Progenitor cell of endocrine pancreas (in vitro differentiated cells): Measurements from ENCODE around the gene ROBO2. TPM values are rescaled to one million over a fixed set of nuclear protein-coding genes. Genes with fewer than 3 reads are reported as not detected.

Source experiments
- DNase-seq: peaks from one replicate; pipeline ENCODE4 v3.0.0; 2021; ENCODE audit warnings: low spot score; ENCODE audit not compliant: unreplicated experiment
- H3K27ac Mint-ChIP-seq: 2 replicates; pipeline ENCODE4 v1.8.0; 2021; ENCODE audit warnings: mild to moderate bottlenecking, moderate library complexity, mixed read lengths
- H3K27me3 Mint-ChIP-seq: 2 replicates; pipeline ENCODE4 v1.8.0; 2021; ENCODE audit warnings: mixed read lengths
- H3K36me3 Mint-ChIP-seq: 2 replicates; pipeline ENCODE4 v1.8.0; 2022; ENCODE audit warnings: mixed read lengths; ENCODE audit not compliant: insufficient read depth
- H3K4me1 Mint-ChIP-seq: 2 replicates; pipeline ENCODE4 v1.8.0; 2021; ENCODE audit warnings: low read depth, mixed read lengths
- H3K4me3 Mint-ChIP-seq: 2 replicates; pipeline ENCODE4 v1.8.0; 2021; ENCODE audit warnings: low read depth, mild to moderate bottlenecking, moderate library complexity, mixed read lengths
- H3K9me3 Mint-ChIP-seq: 2 replicates; pipeline ENCODE4 v1.8.0; 2021; ENCODE audit warnings: low read depth, mixed read lengths
- total RNA-seq: library from RNA; stranded (reverse); gene quantifications from 2 replicates; pipeline ENCODE4 v1.2.1, GENCODE V29; 2021
- TF ChIP-seq, protein P1 (sequence below): fragments of 200-600 bp; sonication (generic); IDR thresholded peaks from one replicate; pipeline ENCODE4 v1.5.0; 2021; ENCODE audit warnings: antibody characterized with exemption, mild to moderate bottlenecking; ENCODE audit not compliant: unreplicated experiment

ROBO2 gene
- total RNA-seq, 1 donor from 2014 or later, result 75.2 TPM

DNA sequence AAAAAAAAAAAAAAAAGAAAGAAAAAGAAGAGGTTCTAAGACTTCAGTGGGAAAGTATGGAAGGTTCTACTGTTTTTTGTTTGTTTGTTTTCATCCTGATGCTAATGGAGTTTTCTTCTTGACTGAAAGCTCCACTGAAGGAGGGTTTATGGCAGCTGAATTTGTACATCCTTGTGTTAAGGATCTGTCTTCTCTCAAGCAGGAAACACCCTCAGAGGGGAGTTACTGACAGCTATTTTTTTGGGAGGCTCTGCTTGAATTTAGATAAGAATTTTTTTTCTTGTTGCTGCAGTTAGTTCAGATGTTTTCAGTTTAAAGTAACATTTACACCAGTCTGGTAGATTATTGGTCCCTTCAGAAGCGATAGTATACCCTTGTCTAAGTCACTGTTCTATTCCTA, 325.3 kb downstream of the ROBO2 start:
- Mint-ChIP-seq H3K9me3 (peaks cover 8% of the 10 kb centered on the region), H3K36me3 (peaks cover 7% of the 10 kb centered on the region), H3K27me3 (no peaks in the 10 kb centered on the region), H3K4me3 (no peak overlapping the region), H3K27ac (no peak overlapping the region), H3K4me1 (no peaks in the 10 kb centered on the region)
- TF ChIP-seq, protein P1, sequence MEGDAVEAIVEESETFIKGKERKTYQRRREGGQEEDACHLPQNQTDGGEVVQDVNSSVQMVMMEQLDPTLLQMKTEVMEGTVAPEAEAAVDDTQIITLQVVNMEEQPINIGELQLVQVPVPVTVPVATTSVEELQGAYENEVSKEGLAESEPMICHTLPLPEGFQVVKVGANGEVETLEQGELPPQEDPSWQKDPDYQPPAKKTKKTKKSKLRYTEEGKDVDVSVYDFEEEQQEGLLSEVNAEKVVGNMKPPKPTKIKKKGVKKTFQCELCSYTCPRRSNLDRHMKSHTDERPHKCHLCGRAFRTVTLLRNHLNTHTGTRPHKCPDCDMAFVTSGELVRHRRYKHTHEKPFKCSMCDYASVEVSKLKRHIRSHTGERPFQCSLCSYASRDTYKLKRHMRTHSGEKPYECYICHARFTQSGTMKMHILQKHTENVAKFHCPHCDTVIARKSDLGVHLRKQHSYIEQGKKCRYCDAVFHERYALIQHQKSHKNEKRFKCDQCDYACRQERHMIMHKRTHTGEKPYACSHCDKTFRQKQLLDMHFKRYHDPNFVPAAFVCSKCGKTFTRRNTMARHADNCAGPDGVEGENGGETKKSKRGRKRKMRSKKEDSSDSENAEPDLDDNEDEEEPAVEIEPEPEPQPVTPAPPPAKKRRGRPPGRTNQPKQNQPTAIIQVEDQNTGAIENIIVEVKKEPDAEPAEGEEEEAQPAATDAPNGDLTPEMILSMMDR, result no peak
- no peak for DNase-seq

DNA sequence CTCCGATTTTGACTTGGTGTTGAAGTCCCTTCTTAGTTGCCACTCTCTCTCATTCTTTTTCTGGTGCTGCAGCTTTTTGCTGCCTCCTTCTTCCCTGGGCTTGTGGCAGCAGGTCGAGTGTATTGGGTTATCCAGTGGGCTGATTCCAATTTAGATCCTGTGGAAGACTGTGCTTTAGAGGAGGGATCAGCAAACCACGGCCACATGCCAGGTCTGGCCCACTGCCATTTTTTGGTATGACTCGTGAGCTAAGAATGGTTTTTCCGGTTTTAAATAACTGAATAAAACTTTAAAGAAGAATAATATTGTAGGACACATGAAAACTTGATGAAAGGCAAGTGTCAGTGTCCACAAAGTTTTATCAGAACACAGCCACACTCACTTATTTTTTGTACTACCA, 330.5 kb downstream of the ROBO2 start:
- TF ChIP-seq, protein P1, result no peak
- no peak overlapping the region for H3K27ac Mint-ChIP-seq
- H3K9me3 Mint-ChIP-seq, result no peaks in the 10 kb centered on the region

DNA sequence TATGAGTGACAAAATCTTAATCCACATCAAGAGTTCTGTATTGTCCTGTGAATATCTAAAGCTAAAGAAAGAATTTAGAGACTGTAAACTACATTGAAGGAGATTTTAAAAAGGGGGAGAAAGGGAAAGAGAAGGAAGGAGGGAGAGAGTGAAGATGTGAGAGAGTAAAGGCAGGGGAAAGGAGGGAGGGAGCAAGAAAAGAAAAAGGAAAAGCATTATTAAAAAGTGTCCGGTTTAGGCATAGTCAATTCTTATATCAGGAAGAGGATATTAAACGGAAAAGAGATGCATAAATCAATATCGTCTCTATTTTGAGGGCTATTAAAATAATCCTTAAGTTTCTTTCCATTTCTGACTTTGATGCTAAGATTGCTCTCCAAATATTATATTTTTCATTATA, 332.1 kb downstream of the ROBO2 start:
- H3K27ac Mint-ChIP-seq, result no peak overlapping the region
- TF ChIP-seq, protein P1, result no peak
- H3K36me3 Mint-ChIP-seq, result peaks cover 1% of the 10 kb centered on the region
- no peaks in the 10 kb centered on the region for H3K9me3 Mint-ChIP-seq
- no peak for DNase-seq
- H3K27me3 Mint-ChIP-seq, result no peaks in the 10 kb centered on the region
- H3K4me3 Mint-ChIP-seq, result no peak overlapping the region
- H3K4me1 Mint-ChIP-seq, result no peaks in the 10 kb centered on the region

More for the DNA sequence above, 330.5 kb downstream of the ROBO2 start:
- H3K4me1 Mint-ChIP-seq, result no peaks in the 10 kb centered on the region
- H3K4me3 Mint-ChIP-seq, result no peak overlapping the region
- no peak for DNase-seq
- H3K27me3 Mint-ChIP-seq, result no peaks in the 10 kb centered on the region
- no peaks in the 10 kb centered on the region for H3K36me3 Mint-ChIP-seq

DNA sequence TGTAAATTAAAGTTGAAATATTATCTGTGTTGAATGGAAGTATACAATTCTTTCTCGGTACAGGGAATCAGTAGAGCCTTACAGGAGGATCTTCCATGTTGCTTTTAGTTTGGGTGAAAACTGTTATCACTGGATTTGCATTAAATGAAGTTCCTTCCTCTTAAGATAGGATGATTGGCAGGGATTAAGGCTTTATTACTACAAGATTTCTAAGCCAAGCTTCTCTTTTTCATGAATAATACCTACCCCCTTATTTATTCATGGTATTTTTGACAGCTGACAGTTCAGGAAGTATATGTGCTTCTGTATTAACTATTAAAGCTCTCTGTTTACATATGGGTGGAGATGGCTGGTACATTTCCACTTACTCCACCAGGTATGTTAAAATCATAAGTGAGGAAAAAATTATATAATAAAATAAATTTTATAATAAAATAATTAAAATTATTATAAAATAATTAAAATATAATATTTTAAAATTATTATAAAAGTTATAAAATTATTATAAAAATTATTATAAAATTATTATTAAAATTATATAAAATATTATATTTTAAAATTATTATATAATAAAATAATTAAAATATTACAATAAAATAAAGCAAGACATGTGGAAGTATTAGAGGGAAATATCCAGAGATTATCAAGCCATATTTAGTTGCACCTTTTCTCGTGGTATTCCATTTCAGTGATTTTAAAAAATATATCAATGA, 332.9 kb downstream of the ROBO2 start:
- Mint-ChIP-seq H3K27me3 (no peaks in the 10 kb centered on the region), H3K36me3 (peaks cover 1% of the 10 kb centered on the region), H3K4me3 (no peak overlapping the region), H3K9me3 (no peaks in the 10 kb centered on the region), H3K27ac (no peak overlapping the region), H3K4me1 (peaks cover 4% of the 10 kb centered on the region)
- TF ChIP-seq, protein P1, result no peak
- no peak for DNase-seq

DNA sequence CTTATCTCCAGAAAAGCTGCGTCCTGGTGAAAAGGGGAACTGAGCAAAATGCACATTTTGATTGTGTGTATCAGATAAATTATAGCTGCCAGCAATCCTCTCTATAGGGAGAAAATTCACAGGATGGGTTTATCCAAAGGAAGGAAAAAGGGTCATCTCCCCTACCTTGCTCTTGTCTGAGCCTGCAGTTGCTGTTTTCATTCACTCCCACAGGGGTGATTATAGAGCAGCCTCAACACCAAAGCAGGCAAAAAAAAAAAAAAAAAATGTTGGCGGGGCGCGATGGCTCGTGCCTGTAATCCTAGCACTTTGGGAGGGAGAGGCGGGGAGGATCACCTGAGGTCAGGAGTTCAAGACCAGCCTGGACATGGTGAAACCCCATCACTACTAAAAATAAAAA, 333.7 kb downstream of the ROBO2 start:
- TF ChIP-seq, protein P1, result no peak
- no peak for DNase-seq
- no peaks in the 10 kb centered on the region for H3K27me3 Mint-ChIP-seq

More for the DNA sequence above, 333.7 kb downstream of the ROBO2 start:
- H3K9me3 Mint-ChIP-seq, result no peaks in the 10 kb centered on the region
- peaks cover 1% of the 10 kb centered on the region for H3K36me3 Mint-ChIP-seq
- peaks cover 4% of the 10 kb centered on the region for H3K4me1 Mint-ChIP-seq
- no peak overlapping the region for H3K27ac Mint-ChIP-seq
- H3K4me3 Mint-ChIP-seq, result no peak overlapping the region
